Keratinocyte (primary cell): Measurements from ENCODE around the gene ZNF497.

Source experiments
- EZH2 ChIP-seq: IDR thresholded peaks from one replicate; pipeline ENCODE4 v1.6.1; 2012; ENCODE audit warnings: inconsistent platforms, mild to moderate bottlenecking, low read length, moderate library complexity
- TF ChIP-seq, protein P1 (sequence below), 3 experiments: IDR thresholded peaks in 1 of 3; conservative IDR thresholded peaks in 1 of 3; optimal IDR thresholded peaks in 1 of 3; 2 replicates in 2 of 3; 3 replicates in 1 of 3; pipeline versions ENCODE3 to v1.5.1; 2011; ENCODE audit warnings: low read length in 3 of 3, mild to moderate bottlenecking in 3 of 3, moderate library complexity in 2 of 3, control low read depth in 1 of 3, inconsistent platforms in 1 of 3; ENCODE audit not compliant: insufficient read depth in 2 of 3; ENCODE audit errors: extremely low read depth in 1 of 3

DNA sequence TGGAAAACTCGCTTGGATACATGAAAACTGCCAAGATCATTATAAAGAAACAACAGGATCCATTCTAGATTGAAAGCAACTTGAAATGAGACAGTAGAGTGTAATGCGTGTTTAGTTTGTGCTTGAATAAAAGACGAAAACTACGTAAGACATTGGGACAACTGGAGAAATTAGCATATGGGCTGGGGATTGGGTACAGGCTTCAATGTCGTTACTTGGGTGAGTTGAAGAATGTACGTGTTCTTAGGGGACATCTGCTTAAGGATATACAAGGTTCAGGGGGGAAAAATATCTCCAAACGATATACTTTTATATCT lies 57.8 kb downstream of the ZNF497 start:
- TF ChIP-seq, protein P1, sequence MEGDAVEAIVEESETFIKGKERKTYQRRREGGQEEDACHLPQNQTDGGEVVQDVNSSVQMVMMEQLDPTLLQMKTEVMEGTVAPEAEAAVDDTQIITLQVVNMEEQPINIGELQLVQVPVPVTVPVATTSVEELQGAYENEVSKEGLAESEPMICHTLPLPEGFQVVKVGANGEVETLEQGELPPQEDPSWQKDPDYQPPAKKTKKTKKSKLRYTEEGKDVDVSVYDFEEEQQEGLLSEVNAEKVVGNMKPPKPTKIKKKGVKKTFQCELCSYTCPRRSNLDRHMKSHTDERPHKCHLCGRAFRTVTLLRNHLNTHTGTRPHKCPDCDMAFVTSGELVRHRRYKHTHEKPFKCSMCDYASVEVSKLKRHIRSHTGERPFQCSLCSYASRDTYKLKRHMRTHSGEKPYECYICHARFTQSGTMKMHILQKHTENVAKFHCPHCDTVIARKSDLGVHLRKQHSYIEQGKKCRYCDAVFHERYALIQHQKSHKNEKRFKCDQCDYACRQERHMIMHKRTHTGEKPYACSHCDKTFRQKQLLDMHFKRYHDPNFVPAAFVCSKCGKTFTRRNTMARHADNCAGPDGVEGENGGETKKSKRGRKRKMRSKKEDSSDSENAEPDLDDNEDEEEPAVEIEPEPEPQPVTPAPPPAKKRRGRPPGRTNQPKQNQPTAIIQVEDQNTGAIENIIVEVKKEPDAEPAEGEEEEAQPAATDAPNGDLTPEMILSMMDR (optimal IDR thresholded peaks at IDR 0.05 in 1 of 3, IDR thresholded peaks at IDR 0.05 in 1 of 3, conservative IDR thresholded peaks at IDR 0.05 in 1 of 3; ENCODE audit: extremely low read depth in 1 of 3, insufficient read depth in 2 of 3, low read length in 3 of 3): no peak
- TF ChIP-seq EZH2: no peak
